Activated naive CD4-positive, alpha-beta T cell treated with anti-CD3 and anti-CD28 coated beads, Interleukin-2, amount 50 U/mL, for 24 hours (primary cell): ENCODE data around the gene EDEM2.
"Not testable (repeated sequence)": the region's sequence is repeated elsewhere in the genome, so short reads cannot be mapped to it uniquely, and the experiment has no call there.

Source experiments
- H3K27ac Mint-ChIP-seq: one replicate; pipeline ENCODE4 v1.8.0; 2021; ENCODE audit warnings: mild to moderate bottlenecking, mixed read lengths
- H3K27me3 Mint-ChIP-seq: one replicate; pipeline ENCODE4 v1.8.0; 2021; ENCODE audit warnings: mixed read lengths
- H3K36me3 Mint-ChIP-seq: one replicate; pipeline ENCODE4 v1.8.0; 2021; ENCODE audit warnings: mixed read lengths
- H3K4me1 Mint-ChIP-seq: one replicate; pipeline ENCODE4 v1.8.0; 2021; ENCODE audit warnings: mixed read lengths
- H3K4me3 Mint-ChIP-seq: one replicate; pipeline ENCODE4 v1.8.0; 2021; ENCODE audit warnings: mild to moderate bottlenecking, mixed read lengths
- H3K9me3 Mint-ChIP-seq: one replicate; pipeline ENCODE4 v1.8.0; 2021; ENCODE audit warnings: mixed read lengths

EDEM2 gene

GRCh38 chr20:35174458-35175216 is 27.5 kb upstream of the EDEM2 start:
- Mint-ChIP-seq H3K36me3 (peaks cover 4% of the 10 kb centered on the region), H3K4me1 (peaks cover 15% of the 10 kb centered on the region), H3K27me3 (no peaks in the 10 kb centered on the region), H3K9me3 (no peaks in the 10 kb centered on the region), H3K27ac (no peak overlapping the region), H3K4me3 (no peak overlapping the region)

DNA sequence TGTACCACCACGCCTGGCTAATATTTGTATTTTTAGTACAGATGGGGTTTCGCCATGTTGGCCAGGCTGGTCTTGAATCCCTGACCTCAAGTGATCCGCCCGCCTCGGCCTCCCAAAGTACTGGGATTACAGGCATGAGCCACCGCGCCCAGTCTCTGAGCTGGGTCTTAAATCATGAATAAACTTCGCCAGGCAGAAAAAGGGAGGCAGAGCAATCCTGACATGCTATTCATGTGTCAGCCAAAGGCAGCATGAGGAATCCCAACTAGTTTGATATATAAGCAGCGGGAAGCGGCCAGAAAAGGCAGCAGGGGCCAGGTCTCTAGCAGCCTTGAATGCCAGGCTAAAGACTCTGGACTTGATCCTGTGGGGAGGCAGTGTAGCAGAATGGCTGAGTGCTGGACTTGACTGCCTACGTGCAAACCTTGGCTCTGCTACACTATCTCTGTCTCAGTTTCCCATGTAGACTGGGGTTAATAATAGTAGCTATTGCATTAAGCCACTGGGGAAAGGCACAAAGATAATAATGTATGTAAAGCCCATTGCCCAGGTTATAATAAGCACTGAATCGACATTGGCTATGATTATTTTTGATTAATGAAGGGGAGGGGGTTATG is 26.5 kb upstream of the EDEM2 start:
- Mint-ChIP-seq H3K4me1 (peaks cover 15% of the 10 kb centered on the region), H3K27ac (no peak overlapping the region), H3K27me3 (no peaks in the 10 kb centered on the region), H3K36me3 (peaks cover 2% of the 10 kb centered on the region), H3K4me3 (no peak overlapping the region), H3K9me3 (no peaks in the 10 kb centered on the region)

DNA sequence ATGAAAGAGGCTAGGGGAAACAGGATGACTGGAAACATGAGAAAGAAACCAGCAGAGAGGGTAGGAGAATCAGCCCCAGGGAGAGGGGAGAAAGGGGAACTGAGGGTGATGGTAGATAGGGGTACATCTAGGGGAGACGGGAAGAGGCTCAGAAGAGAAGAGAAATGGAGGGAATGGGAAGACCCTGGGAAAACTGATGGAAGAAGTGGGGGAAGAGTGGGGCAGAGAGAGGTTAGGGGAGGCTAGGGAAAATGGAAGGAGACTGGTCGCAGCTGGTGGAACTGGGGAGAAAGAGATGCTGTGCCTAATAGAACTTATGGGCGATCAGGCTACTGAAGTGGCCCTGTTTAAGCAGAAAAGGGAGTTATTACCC is 25.3 kb upstream of the EDEM2 start:
- Mint-ChIP-seq H3K4me1 (peaks cover 15% of the 10 kb centered on the region), H3K27ac (no peak overlapping the region), H3K27me3 (no peaks in the 10 kb centered on the region), H3K9me3 (no peaks in the 10 kb centered on the region), H3K36me3 (peaks cover 2% of the 10 kb centered on the region), H3K4me3 (peak overlapping the region; percentile 57)

GRCh38 chr20:35171753-35172433 is 24.8 kb upstream of the EDEM2 start, which contains the start of gene PROCR:
PROCR (plus strand) TSS chr20:35172072; CDS start chr20:35172155, 83 bp downstream.
- H3K36me3 Mint-ChIP-seq = peaks cover 2% of the 10 kb centered on the region
- peak within 1 kb of the TSS; percentile 57 for H3K4me3 Mint-ChIP-seq
- H3K9me3 Mint-ChIP-seq = no peaks in the 10 kb centered on the region
- H3K27ac Mint-ChIP-seq = peak within 1 kb of the TSS; percentile 1
- peaks cover 15% of the 10 kb centered on the region for H3K4me1 Mint-ChIP-seq
- H3K27me3 Mint-ChIP-seq = no peaks in the 10 kb centered on the region

DNA sequence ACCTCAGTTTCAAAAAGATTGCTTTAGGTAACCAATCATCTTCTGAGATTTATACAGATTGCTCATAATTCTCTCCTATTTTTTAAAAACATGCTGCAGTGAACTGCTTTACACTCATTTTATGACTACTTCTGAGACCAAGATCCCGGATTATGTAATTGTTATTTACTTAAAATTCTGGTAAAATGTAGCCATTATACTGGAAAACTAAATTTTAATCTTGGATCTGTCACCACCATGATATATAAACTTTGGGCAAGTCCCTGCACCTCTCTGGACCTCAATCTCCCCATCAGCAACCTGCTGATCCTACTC is 24.3 kb upstream of the EDEM2 start:
- H3K4me3 Mint-ChIP-seq = peak overlapping the region; percentile 57
- no peaks in the 10 kb centered on the region for H3K9me3 Mint-ChIP-seq
- no peaks in the 10 kb centered on the region for H3K27me3 Mint-ChIP-seq
- H3K4me1 Mint-ChIP-seq = peaks cover 15% of the 10 kb centered on the region
- H3K36me3 Mint-ChIP-seq = peaks cover 2% of the 10 kb centered on the region
- H3K27ac Mint-ChIP-seq = no peak overlapping the region

DNA sequence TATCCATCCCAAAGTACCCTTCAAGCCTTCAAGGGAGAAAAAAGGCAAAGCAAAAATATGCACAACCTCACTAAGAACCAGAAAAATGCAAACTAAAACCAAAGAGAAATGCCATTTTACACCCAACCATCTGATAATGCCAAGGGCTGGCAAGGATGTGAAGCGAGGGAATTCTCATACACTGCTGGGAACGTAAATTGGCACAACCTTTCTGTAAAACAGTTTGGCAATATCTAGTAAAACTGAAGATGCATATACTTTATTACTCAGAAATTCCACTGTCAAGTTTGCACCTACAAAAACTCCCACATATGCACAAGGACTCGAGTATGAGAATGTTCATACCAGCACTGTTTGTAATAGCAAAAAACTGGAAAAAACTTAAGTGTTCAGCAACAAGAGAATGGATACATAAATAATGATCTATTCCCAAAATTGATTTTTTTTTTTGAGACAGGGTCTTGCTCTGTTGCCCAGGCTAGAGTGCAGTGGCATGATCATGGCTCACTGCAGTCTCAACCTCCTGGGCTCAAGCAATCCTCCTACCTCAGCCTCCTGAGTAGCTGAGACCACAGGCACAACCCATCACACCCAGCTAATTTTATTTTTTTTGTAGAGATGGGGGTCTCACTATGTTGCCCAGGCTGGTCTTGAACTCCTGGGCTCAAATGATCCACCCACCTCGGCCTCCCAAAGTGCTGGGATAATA is 21.7 kb upstream of the EDEM2 start:
- H3K27me3 Mint-ChIP-seq, H3K27ac Mint-ChIP-seq, H3K9me3 Mint-ChIP-seq, H3K4me3 Mint-ChIP-seq, H3K36me3 Mint-ChIP-seq: not testable (repeated sequence)
- peaks cover 15% of the 10 kb centered on the region for H3K4me1 Mint-ChIP-seq

- Mint-ChIP-seq H3K27ac (no peak overlapping the region), H3K9me3 (no peaks in the 10 kb centered on the region), H3K36me3 (peaks cover 4% of the 10 kb centered on the region), H3K4me3 (no peak overlapping the region), H3K4me1 (peaks cover 15% of the 10 kb centered on the region), H3K27me3 (no peaks in the 10 kb centered on the region)
Observed at GRCh38 chr20:35167787-35168186, 20.7 kb upstream of the EDEM2 start.

- Mint-ChIP-seq H3K4me1 (peaks cover 11% of the 10 kb centered on the region), H3K27me3 (no peaks in the 10 kb centered on the region), H3K9me3 (no peaks in the 10 kb centered on the region), H3K36me3 (peaks cover 6% of the 10 kb centered on the region), H3K27ac (no peak overlapping the region), H3K4me3 (no peak overlapping the region)
Observed at GRCh38 chr20:35166242-35166830, 19.2 kb upstream of the EDEM2 start.

DNA sequence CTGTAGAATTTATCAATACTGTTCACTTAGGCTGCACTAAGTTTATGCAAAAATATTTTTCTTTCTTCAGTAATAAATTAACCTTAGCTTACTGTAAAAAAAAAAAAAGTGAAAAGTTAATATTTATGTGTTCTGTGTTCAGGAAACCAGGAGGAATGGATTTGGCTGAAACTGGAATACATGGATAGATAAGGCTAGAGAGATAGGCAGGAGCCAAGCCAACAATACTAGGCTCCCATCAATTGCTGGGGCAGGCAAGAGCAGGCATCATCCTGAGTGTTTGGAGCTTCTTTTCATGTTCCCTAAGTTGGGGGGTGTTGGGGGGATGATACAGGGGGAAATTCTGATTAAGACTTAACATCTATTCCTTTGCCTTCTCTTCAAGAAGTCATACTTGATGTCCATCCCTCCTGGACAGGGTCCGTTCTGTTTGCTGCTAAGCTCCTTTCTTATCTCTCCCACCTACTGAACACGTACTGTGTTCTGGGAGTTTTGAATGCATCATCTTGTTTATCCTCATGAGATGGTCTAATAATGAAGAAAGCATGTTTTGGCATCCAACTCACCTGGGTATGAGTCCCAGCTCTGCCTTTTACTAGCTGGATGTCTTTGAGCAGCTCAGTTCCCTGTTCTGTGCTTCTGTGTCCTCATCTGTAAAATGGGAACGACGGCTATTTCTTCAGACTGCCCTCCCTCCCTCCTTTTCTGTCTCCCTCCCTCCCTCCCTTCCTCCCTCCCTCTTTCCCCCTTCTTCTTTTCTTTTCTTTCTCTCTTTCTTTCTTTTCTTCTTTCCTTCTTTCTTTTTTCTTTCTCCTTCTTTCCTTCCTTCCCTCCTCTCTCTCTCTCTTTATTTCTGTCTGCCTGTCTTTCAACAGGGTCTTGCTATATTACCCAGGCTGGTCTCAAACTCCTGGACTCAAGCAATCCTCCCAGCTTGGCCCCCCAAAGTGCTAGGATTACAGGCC is 18.4 kb upstream of the EDEM2 start:
- H3K4me3 Mint-ChIP-seq = no peak overlapping the region
- H3K36me3 Mint-ChIP-seq = peaks cover 6% of the 10 kb centered on the region
- no peaks in the 10 kb centered on the region for H3K9me3 Mint-ChIP-seq
- peaks cover 14% of the 10 kb centered on the region for H3K4me1 Mint-ChIP-seq
- H3K27me3 Mint-ChIP-seq = no peaks in the 10 kb centered on the region
- H3K27ac Mint-ChIP-seq = no peak overlapping the region

- not testable (repeated sequence) for H3K4me3 Mint-ChIP-seq, H3K27ac Mint-ChIP-seq, H3K36me3 Mint-ChIP-seq, H3K9me3 Mint-ChIP-seq, H3K27me3 Mint-ChIP-seq
- peaks cover 15% of the 10 kb centered on the region for H3K4me1 Mint-ChIP-seq
Observed at GRCh38 chr20:35164531-35164930, 17.4 kb upstream of the EDEM2 start.

GRCh38 chr20:35160341-35160740 is 13.2 kb upstream of the EDEM2 start:
- not testable (repeated sequence) for H3K27me3 Mint-ChIP-seq, H3K36me3 Mint-ChIP-seq, H3K9me3 Mint-ChIP-seq, H3K27ac Mint-ChIP-seq, H3K4me3 Mint-ChIP-seq
- H3K4me1 Mint-ChIP-seq = peaks cover 15% of the 10 kb centered on the region

DNA sequence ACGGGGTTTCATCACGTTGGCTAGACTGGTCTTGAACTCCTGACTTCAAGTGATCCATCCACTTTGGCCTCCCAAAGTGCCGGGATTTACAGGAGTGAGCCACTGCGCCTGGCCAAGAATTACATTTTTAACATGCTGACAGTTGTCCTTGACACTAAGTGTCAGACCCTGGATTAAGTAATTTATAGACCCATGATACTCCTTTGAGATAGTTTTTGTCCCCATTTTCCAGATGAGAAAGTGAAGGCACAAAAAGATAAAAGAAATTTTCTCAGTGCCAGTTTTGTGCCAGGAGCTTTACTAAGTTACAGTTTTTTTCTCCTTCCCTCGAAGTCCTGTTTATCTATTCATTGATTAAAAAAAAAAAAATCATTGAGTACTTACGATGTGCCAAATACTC is 9.8 kb upstream of the EDEM2 start:
- peaks cover 10% of the 10 kb centered on the region for H3K4me1 Mint-ChIP-seq
- no peaks in the 10 kb centered on the region for H3K9me3 Mint-ChIP-seq
- no peaks in the 10 kb centered on the region for H3K27me3 Mint-ChIP-seq
- no peak overlapping the region for H3K27ac Mint-ChIP-seq
- no peaks in the 10 kb centered on the region for H3K36me3 Mint-ChIP-seq
- H3K4me3 Mint-ChIP-seq = no peak overlapping the region

GRCh38 chr20:35155936-35156335 is 8.8 kb upstream of the EDEM2 start:
- H3K9me3 Mint-ChIP-seq = no peaks in the 10 kb centered on the region
- peaks cover 3% of the 10 kb centered on the region for H3K4me1 Mint-ChIP-seq
- no peak overlapping the region for H3K27ac Mint-ChIP-seq
- no peaks in the 10 kb centered on the region for H3K36me3 Mint-ChIP-seq
- H3K4me3 Mint-ChIP-seq = no peak overlapping the region
- H3K27me3 Mint-ChIP-seq = no peaks in the 10 kb centered on the region

DNA sequence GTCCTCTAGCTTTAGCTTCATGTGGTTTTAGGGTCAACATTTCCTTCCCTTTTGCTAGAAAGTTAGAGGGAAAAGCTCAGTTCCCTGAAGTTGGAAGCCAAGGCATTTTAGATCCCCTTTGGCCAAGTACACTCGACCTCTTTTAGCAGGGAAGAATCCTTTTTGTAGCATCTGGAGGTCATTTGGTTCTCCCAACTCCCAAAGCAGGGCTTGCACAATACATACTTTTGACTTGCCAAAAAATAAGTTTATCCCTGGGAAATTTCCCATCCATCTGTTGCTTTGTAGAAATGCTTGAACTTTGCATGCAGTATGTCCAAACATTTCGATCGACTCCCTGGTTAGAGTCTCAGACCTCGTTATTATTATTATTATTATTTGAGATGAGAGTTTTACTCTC is 4.6 kb upstream of the EDEM2 start:
- Mint-ChIP-seq H3K27me3 (no peaks in the 10 kb centered on the region), H3K36me3 (no peaks in the 10 kb centered on the region), H3K9me3 (no peaks in the 10 kb centered on the region), H3K4me1 (peaks cover 12% of the 10 kb centered on the region), H3K27ac (no peak overlapping the region), H3K4me3 (no peak overlapping the region)
